BLaER1 treated with 17β-estradiol and CSF1 and Interleukin-3, amounts not matched to agents 10 nM and 100 nM (cell line): Measurements from ENCODE around the gene CHMP4B.

Experiments
- H3K27ac ChIP-seq, 11 experiments: shearing (Covaris generic); formaldehyde crosslinking; 2 replicates each; pipeline ENCODE4 v1.8.1; 2022
- H3K27me3 ChIP-seq, 11 experiments: shearing (Covaris generic); formaldehyde crosslinking; 2 replicates each; pipeline ENCODE4 v1.8.1; 2022
- H3K36me3 ChIP-seq, 11 experiments: shearing (Covaris generic); formaldehyde crosslinking; 2 replicates each; pipeline ENCODE4 v1.8.1; 2022
- H3K4me1 ChIP-seq, 10 experiments: shearing (Covaris generic); formaldehyde crosslinking; 2 replicates each; pipeline ENCODE4 v1.8.1; 2022
- H3K4me2 ChIP-seq, 11 experiments: shearing (Covaris generic); formaldehyde crosslinking; 2 replicates each; pipeline ENCODE4 v1.8.1; 2022
- H3K4me3 ChIP-seq, 10 experiments: shearing (Covaris generic); formaldehyde crosslinking; 2 replicates each; pipeline ENCODE4 v1.8.1; 2022
- H3K9ac ChIP-seq, 11 experiments: shearing (Covaris generic); formaldehyde crosslinking; 2 replicates each; pipeline ENCODE4 v1.8.1; 2022
- H3K9me3 ChIP-seq, 11 experiments: shearing (Covaris generic); formaldehyde crosslinking; replicated peaks in 1 of 11; 2 replicates each; pipeline ENCODE4 v1.8.1; 2022
- H4K20me1 ChIP-seq, 11 experiments: shearing (Covaris generic); formaldehyde crosslinking; 2 replicates each; pipeline ENCODE4 v1.8.1; 2022
- Cebpa-rat ChIP-seq, 11 experiments: shearing (Covaris generic); IDR thresholded peaks; 2 replicates each; pipeline ENCODE4 v1.8.1; 2022

Gene CHMP4B

GRCh38 chr20:33836277-33836676, 25.1 kb downstream of the CHMP4B start:
- Histone ChIP-seq H3K36me3 (peaks cover 38 to 69% (median 47%) of the 10 kb centered on the region in 11 experiments), H3K4me2 (peak overlapping the region in 6 of 11 experiments; percentile 27 to 70 (median 62); a peak in 7 of 22 replicates), H3K27ac (no peak overlapping the region), H3K27me3 (no peaks in the 10 kb centered on the region), H3K9ac (peak overlapping the region in 1 of 11 experiments; percentile 19; a peak in 1 of 22 replicates), H3K4me3 (no peak overlapping the region), H3K4me1 (peaks cover 29 to 60% (median 35%) of the 10 kb centered on the region in 10 experiments), H4K20me1 (peaks cover 86 to 100% (median 100%) of the 10 kb centered on the region in 11 experiments), H3K9me3 (peaks cover 0 to 4% (median 0%) of the 10 kb centered on the region in 11 experiments; a peak in 1 of 22 replicates)
- TF ChIP-seq Cebpa-rat (IDR thresholded peaks at IDR 0.05), result no peak

DNA sequence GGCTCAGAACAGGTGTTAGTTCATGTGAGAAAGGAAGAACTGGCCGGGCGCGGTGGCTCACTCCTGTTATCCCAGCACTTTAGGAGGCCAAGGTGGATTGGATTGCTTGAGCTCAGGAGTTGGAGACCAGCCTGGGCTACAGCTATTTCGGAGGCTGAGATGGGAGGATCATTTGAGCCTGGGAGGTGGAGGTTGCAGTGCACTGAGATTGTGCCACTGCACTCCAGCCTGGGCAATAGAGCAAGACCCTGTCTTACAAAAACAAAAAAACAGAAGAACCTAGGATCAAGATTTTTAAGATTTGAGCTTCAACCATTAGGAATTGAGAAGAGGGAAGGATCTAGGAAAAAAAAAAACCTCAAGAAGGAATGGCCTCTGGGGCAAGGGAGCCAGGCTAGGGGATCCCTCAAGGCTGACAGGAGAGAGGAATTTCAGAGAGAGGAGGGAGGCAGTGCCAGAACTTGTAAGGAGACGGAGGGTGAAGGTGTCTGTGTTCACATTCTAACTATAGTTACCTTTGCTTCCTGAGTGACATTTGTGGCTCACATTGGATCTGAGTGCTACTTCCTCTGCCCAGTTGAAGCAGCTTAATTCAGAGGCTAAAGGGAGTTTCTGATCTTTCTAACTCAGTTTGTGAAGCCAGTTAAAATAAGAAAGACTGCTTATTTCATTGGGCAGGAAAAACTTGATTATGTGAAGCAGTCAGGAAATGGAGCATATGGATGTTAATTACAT, 26.1 kb downstream of the CHMP4B start:
- TF ChIP-seq Cebpa-rat (IDR thresholded peaks at IDR 0.05), result no peak
- Histone ChIP-seq H3K4me1 (peaks cover 31 to 68% (median 36%) of the 10 kb centered on the region in 10 experiments), H3K9ac (no peak overlapping the region), H3K27ac (no peak overlapping the region), H3K4me2 (peak overlapping the region; percentile 47 to 77 (median 61)), H3K36me3 (peaks cover 28 to 68% (median 38%) of the 10 kb centered on the region in 11 experiments), H3K4me3 (no peak overlapping the region), H3K9me3 (peaks cover 0 to 4% (median 0%) of the 10 kb centered on the region in 11 experiments; a peak in 1 of 22 replicates), H4K20me1 (peaks cover 86 to 100% (median 100%) of the 10 kb centered on the region in 11 experiments), H3K27me3 (no peaks in the 10 kb centered on the region)

DNA sequence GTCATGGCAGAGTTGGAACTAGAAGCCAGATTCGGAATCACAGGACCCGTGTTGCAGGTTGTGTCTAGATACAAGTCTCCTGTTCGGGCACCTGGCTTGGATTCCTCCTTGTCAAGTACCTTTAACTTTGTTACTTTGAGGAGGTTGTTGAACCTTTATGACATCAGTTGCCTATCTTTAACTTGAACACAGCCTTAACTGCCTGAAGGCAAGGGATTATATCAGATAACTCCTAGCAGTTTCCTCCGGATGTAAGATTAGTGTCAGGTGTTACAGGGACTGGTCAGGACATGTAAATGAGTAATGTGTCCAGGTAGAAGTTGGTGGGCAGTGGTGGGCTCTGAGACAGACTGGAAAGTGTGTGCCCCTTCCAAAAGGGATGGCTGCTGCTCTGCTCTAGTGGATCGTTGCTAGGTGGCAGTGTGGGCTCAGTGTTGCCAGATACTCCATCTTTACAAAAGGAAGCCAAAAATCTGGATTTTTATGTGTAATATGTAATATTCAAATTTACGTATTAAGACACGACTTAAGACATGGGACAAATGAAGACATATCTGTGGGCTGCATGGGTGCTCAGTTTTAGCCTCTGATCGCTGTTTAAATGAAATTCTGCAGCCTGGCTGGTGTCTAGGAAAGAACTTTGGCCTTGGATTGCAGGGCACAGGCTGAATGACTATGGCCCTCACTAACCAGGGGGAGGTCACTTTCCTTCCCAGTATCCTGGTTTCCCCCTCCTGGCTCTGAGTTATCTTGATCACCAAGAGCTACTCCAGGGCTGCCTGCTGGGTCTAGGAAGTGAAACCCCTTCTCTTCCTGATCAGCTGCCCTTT, 27.1 kb downstream of the CHMP4B start:
- Histone ChIP-seq H3K9ac (peak overlapping the region in 1 of 11 experiments; percentile 16; a peak in 1 of 22 replicates), H3K36me3 (peaks cover 18 to 60% (median 31%) of the 10 kb centered on the region in 11 experiments), H3K4me3 (no peak overlapping the region), H3K4me1 (peaks cover 39 to 78% (median 46%) of the 10 kb centered on the region in 10 experiments), H3K27me3 (no peaks in the 10 kb centered on the region), H3K4me2 (peak overlapping the region; percentile 47 to 77 (median 61)), H4K20me1 (peaks cover 92 to 100% (median 100%) of the 10 kb centered on the region in 11 experiments), H3K27ac (peak overlapping the region in 7 of 11 experiments; percentile 1 to 26 (median 10); a peak in 7 of 22 replicates), H3K9me3 (peaks cover 0 to 4% (median 0%) of the 10 kb centered on the region in 11 experiments; a peak in 1 of 22 replicates)
- no peak for TF ChIP-seq Cebpa-rat (IDR thresholded peaks at IDR 0.05)

DNA sequence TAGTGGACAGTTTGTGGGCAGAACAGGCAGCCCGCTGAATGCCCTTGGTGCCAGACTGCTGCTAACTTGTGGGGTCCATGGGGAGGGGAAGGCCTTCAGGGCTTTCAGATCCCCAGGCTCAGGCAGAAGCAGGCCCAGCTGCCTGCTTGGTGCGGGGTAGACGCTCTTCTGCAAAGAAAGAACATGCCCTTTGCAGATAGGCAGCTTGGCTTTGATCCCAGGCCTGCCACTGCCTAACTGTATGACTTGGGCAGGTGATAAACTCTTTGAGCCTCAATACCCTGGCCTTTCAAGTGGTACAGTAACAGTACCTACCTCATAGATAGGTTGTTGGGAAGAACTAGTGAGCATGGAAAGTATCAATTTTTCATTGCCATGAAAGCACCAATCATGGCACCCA, 28.4 kb downstream of the CHMP4B start:
- Histone ChIP-seq H3K27me3 (no peaks in the 10 kb centered on the region), H3K9ac (no peak overlapping the region), H4K20me1 (peaks cover 98 to 100% (median 100%) of the 10 kb centered on the region in 11 experiments), H3K4me1 (peaks cover 44 to 91% (median 56%) of the 10 kb centered on the region in 10 experiments), H3K36me3 (peaks cover 6 to 55% (median 22%) of the 10 kb centered on the region in 11 experiments), H3K9me3 (peaks cover 0 to 4% (median 0%) of the 10 kb centered on the region in 11 experiments; a peak in 1 of 22 replicates), H3K4me2 (peak overlapping the region in 4 of 11 experiments; percentile 59 to 77 (median 63); a peak in 5 of 22 replicates), H3K4me3 (no peak overlapping the region), H3K27ac (no peak overlapping the region)
- TF ChIP-seq Cebpa-rat (IDR thresholded peaks at IDR 0.05), result no peak

DNA sequence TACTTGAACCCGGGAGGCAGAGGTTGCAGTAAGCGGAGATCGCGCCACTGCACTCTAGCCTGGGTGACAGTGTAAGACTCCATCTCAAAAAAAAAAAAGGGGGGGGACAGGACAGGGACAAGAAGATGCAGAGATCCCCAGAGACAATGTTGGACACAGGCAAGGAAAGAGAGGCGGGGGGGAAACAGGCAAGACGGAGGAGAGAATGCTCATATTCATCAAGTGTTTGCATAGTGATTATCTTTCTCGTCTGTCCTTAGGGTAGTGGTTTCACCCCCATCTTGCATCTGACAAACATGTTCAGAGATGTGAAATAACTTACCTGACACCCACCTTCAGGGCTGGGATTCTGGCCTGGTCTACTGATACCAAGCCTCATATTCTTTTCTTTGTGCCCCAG, 29.0 kb downstream of the CHMP4B start:
- H3K4me1 ChIP-seq, result peaks cover 45 to 97% (median 56%) of the 10 kb centered on the region in 10 experiments
- H3K27me3 ChIP-seq, result no peaks in the 10 kb centered on the region
- no peak overlapping the region for H3K9ac ChIP-seq
- H3K4me3 ChIP-seq, result no peak overlapping the region
- H3K36me3 ChIP-seq, result peaks cover under 1 to 55% (median 22%) of the 10 kb centered on the region in 11 experiments; a peak in 19 of 22 replicates
- 0 out of 22 replicates have a peak, but pooled peaks cover 0 to 3% (median 0%) of the 10 kb centered on the region in 11 experiments for H3K9me3 ChIP-seq
- peaks cover 100% of the 10 kb centered on the region in 11 experiments for H4K20me1 ChIP-seq
- no peak overlapping the region for H3K4me2 ChIP-seq
- H3K27ac ChIP-seq, result no peak overlapping the region
- no peak for TF ChIP-seq Cebpa-rat (IDR thresholded peaks at IDR 0.05)

- Histone ChIP-seq H3K27ac (no peak overlapping the region), H4K20me1 (peaks cover 100% of the 10 kb centered on the region in 11 experiments)
Measured at GRCh38 chr20:33840759-33841435, 29.7 kb downstream of the CHMP4B start.

DNA sequence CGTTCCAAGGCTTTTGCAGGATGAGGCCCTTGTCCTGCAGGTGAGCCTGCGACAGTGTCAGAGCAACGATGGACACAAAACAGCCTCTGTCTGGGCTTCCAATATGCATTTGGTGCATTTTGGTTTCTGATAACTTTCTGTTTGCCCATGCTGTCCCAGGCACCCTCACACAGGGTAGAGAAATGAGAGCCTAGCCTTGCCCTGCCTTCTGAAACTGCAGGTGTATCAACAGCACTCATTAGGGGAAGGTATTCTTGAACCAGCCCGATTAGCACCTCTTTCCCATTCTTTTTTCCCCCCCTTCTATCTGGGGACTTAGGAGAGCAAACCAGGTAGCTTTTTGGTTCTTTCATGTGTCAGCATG, 30.3 kb downstream of the CHMP4B start:
- peaks cover 100% of the 10 kb centered on the region in 11 experiments for H4K20me1 ChIP-seq
- H3K4me1 ChIP-seq, result peaks cover 55 to 100% (median 64%) of the 10 kb centered on the region in 10 experiments
- peaks cover 0 to 54% (median 22%) of the 10 kb centered on the region in 11 experiments; a peak in 12 of 22 replicates for H3K36me3 ChIP-seq
- H3K9me3 ChIP-seq, result 0 out of 22 replicates have a peak, but pooled peaks cover 0 to 8% (median 0%) of the 10 kb centered on the region in 11 experiments
- no peak for TF ChIP-seq Cebpa-rat (IDR thresholded peaks at IDR 0.05)
- H3K4me3 ChIP-seq, result no peak overlapping the region
- H3K27ac ChIP-seq, result no peak overlapping the region
- no peak overlapping the region for H3K9ac ChIP-seq
- H3K27me3 ChIP-seq, result no peaks in the 10 kb centered on the region
- H3K4me2 ChIP-seq, result peak overlapping the region in 2 of 11 experiments; percentile 73 to 76; a peak in 2 of 22 replicates

More at GRCh38 chr20:33840759-33841435, 29.7 kb downstream of the CHMP4B start:
- TF ChIP-seq Cebpa-rat (IDR thresholded peaks at IDR 0.05), result no peak
- 0 out of 22 replicates have a peak, but pooled peaks cover 0 to 8% (median 0%) of the 10 kb centered on the region in 11 experiments for H3K9me3 ChIP-seq
- H3K27me3 ChIP-seq, result no peaks in the 10 kb centered on the region
- H3K36me3 ChIP-seq, result peaks cover 0 to 55% (median 22%) of the 10 kb centered on the region in 11 experiments; a peak in 14 of 22 replicates
- H3K4me3 ChIP-seq, result no peak overlapping the region
- peak overlapping the region in 2 of 11 experiments; percentile 73 to 76; a peak in 2 of 22 replicates for H3K4me2 ChIP-seq
- H3K9ac ChIP-seq, result no peak overlapping the region
- H3K4me1 ChIP-seq, result peaks cover 52 to 100% (median 60%) of the 10 kb centered on the region in 10 experiments

DNA sequence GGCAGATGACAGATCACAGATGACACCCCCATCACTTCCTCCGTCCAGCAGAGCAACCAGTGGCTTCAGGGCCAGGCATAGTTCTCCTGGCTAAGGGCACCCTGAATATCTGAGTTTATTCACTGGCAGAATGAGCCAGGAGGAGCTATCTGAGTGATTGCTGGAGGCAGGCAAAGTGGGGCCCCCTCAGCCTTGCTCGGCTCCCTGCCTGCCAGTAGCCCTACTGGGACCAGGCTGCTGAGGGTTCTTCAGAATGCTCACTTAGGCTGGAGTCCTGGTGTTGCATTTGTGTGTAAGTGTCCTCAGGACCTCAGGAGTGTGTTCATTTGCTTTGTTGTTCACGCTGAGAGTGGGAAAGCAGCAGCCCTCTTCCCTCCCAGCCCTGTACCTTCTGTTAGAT, 31.2 kb downstream of the CHMP4B start:
- Histone ChIP-seq H3K9me3 (0 out of 22 replicates have a peak, but pooled peaks cover 0 to 8% (median 0%) of the 10 kb centered on the region in 11 experiments), H4K20me1 (peaks cover 100% of the 10 kb centered on the region in 11 experiments), H3K4me3 (no peak overlapping the region), H3K36me3 (peaks cover 0 to 58% (median 18%) of the 10 kb centered on the region in 11 experiments; a peak in 13 of 22 replicates), H3K27ac (peak overlapping the region in 1 of 11 experiments; percentile 8; a peak in 1 of 22 replicates), H3K4me2 (peak overlapping the region in 7 of 11 experiments; percentile 1 to 76 (median 34); a peak in 12 of 22 replicates), H3K27me3 (no peaks in the 10 kb centered on the region), H3K4me1 (peaks cover 55 to 100% (median 64%) of the 10 kb centered on the region in 10 experiments), H3K9ac (peak overlapping the region in 1 of 11 experiments; percentile 11; a peak in 1 of 22 replicates)
- TF ChIP-seq Cebpa-rat (IDR thresholded peaks at IDR 0.05), result no peak
